Astrocyte of the spinal cord (primary cell): ENCODE measurements around the gene ALPP.

Experiments used
- DNase-seq: peaks from one replicate; pipeline ENCODE4 v3.0.0; 2011; ENCODE audit warnings: low read depth, low spot score
- H3K4me3 ChIP-seq: 2 replicates; pipeline ENCODE4 v1.5.1; 2011; ENCODE audit warnings: low read depth, mild to moderate bottlenecking, low read length, moderate library complexity
- CTCF ChIP-seq: IDR thresholded peaks from 2 replicates; pipeline ENCODE4 v1.5.1; 2012; ENCODE audit warnings: low read depth, mild to moderate bottlenecking, low read length, inconsistent platforms
- in situ Hi-C: cut with HindIII; loops from 2 replicates; pipeline ENCODE4 v1.10.0; 2017; ENCODE audit warnings: low sequenced_read_pairs

ALPP gene

GRCh38 chr2:232416521-232417470 lies 38.2 kb downstream of the ALPP start:
- in situ Hi-C loops: no loop called here
- TF ChIP-seq CTCF: no peak
- DNase-seq: no peak
- no peak overlapping the region for H3K4me3 ChIP-seq

GRCh38 chr2:232417489-232417888 lies 38.9 kb downstream of the ALPP start:
- in situ Hi-C loops: no loop called here
- DNase-seq: no peak
- H3K4me3 ChIP-seq: no peak overlapping the region
- no peak for TF ChIP-seq CTCF

- no peak overlapping the region for H3K4me3 ChIP-seq
- no peak for DNase-seq
- no peak for TF ChIP-seq CTCF
- in situ Hi-C loops: no loop called here
Measured at GRCh38 chr2:232418056-232418455, 39.5 kb downstream of the ALPP start.

GRCh38 chr2:232418466-232419244 lies 40.1 kb downstream of the ALPP start:
- in situ Hi-C loops: no loop called here
- H3K4me3 ChIP-seq: no peak overlapping the region
- DNase-seq: no peak
- TF ChIP-seq CTCF: no peak

GRCh38 chr2:232419245-232420072 lies 40.9 kb downstream of the ALPP start:
- no peak for TF ChIP-seq CTCF
- H3K4me3 ChIP-seq: no peak overlapping the region
- in situ Hi-C loops: no loop called here
- DNase-seq: no peak

GRCh38 chr2:232420073-232420454 lies 41.5 kb downstream of the ALPP start:
- H3K4me3 ChIP-seq: no peak overlapping the region
- in situ Hi-C loops: no loop called here
- DNase-seq: no peak
- no peak for TF ChIP-seq CTCF
